Right cardiac atrium (tissue), 5 donors: ENCODE measurements around the gene RPLP2. TPM values are rescaled to one million over a fixed set of nuclear protein-coding genes. Genes with fewer than 3 reads are reported as not detected.

Source experiments
- ATAC-seq, 2 donors: fragments of 200-7000 bp; cut with Tn5 transposase; one replicate each; pipeline versions ENCODE4 v1.8.0 to v1.9.1; 2020; ENCODE audit warnings: moderate library complexity in 2 of 2, mild to moderate bottlenecking in 1 of 2
- DNase-seq, 3 donors: peaks; one replicate each; pipeline ENCODE4 v3.0.0-alpha.2; 2020
- H3K27ac ChIP-seq: one replicate; pipeline ENCODE4 v1.5.1; 2013; ENCODE audit warnings: mild to moderate bottlenecking, low read length, control low read depth, moderate library complexity
- H3K27me3 ChIP-seq: one replicate; pipeline ENCODE4 v1.6.1; 2013; ENCODE audit not compliant: control insufficient read depth, insufficient read depth
- H3K4me1 ChIP-seq: one replicate; pipeline ENCODE4 v1.6.1; 2013; ENCODE audit warnings: low read length; ENCODE audit not compliant: control insufficient read depth, insufficient read depth
- H3K4me3 ChIP-seq: one replicate; pipeline ENCODE4 v1.5.1; 2013; ENCODE audit warnings: low read length, control low read depth
- H3K9me3 ChIP-seq: one replicate; pipeline ENCODE4 v1.6.1; 2013; ENCODE audit warnings: low read length; ENCODE audit not compliant: control insufficient read depth
- WGBS: extraction: QIAGEN DNeasy Blood & Tissue Kit; methylation state at CpG from one replicate; pipeline ENCODE4 v1.1.7; 2013; 5-methylcytosine and 5-hydroxymethylcytosine counted together
- intact Hi-C, 4 donors: fragments of 100-400 bp; cut with DNase I; formaldehyde crosslinking; loops; one replicate each; pipeline versions ENCODE4 v1.11.0 to v1.14.0; 2022 to 2023
- polyA plus RNA-seq: library from polyadenylated mRNA; stranded (reverse); fragments of 200-250 nt; gene quantifications from one replicate; pipeline ENCODE4 v1.2.3, GENCODE V29; 2013
- total RNA-seq, 4 donors: library from RNA; stranded (reverse); fragmentation: NEBNext Ultra II Directional; extraction: Animal tissue kit (Norgen Biotek cat#: 25700); gene quantifications; one replicate each; pipeline ENCODE4 v1.2.1, GENCODE V29; 2021
- donor health status: healthy with polysubstance abuse.
- donor health status: DM: no; HTN: yes; CAD: no.
- donor health status: DM: no; HTN: no; CAD: no.
- donor health status: DM: no; HTN: yes; CAD: no; lungs with severe emphysema.
- donor health status: DM: yes; HTN: yes; CAD: no.

RPLP2 gene
- total and polyA plus RNA-seq, 5 donors: 859 to 1,291 (median 1,062) TPM

- intact Hi-C loops: no loop called here
- Histone ChIP-seq H3K4me3 (no peak overlapping the region), H3K27ac (peak overlapping the region; percentile 44), H3K27me3 (no peaks in the 10 kb centered on the region), H3K4me1 (peaks cover 7% of the 10 kb centered on the region), H3K9me3 (no peaks in the 10 kb centered on the region)
- 70% methylated on average over 22 of the region's 22 CpGs for WGBS
- ATAC-seq (no peak), DNase-seq (peak in 2 of 3 donors; percentile 76 to 77)
Observed at GRCh38 chr11:821512-822371, 12.0 kb downstream of the RPLP2 start.

GRCh38 chr11:823441-824291 lies 13.9 kb downstream of the RPLP2 start:
- WGBS: 88% methylated on average over 53 of the region's 53 CpGs

GRCh38 chr11:824292-824880 lies 14.6 kb downstream of the RPLP2 start:
- Histone ChIP-seq H3K4me3 (no peak overlapping the region), H3K27ac (no peak overlapping the region), H3K4me1 (peaks cover 7% of the 10 kb centered on the region), H3K27me3 (no peaks in the 10 kb centered on the region), H3K9me3 (no peaks in the 10 kb centered on the region)
- intact Hi-C loops: no loop called here
- DNase-seq (peak in 1 of 3 donors; percentile 66), ATAC-seq (no peak)
- 84% methylated on average over 59 of the region's 59 CpGs for WGBS

More at GRCh38 chr11:823441-824291, 13.9 kb downstream of the RPLP2 start:
- no peaks in the 10 kb centered on the region for H3K9me3 ChIP-seq
- no peaks in the 10 kb centered on the region for H3K27me3 ChIP-seq
- peaks cover 7% of the 10 kb centered on the region for H3K4me1 ChIP-seq
- H3K4me3 ChIP-seq: no peak overlapping the region
- DNase-seq (peak in 1 of 3 donors; percentile 62), ATAC-seq (no peak)
- H3K27ac ChIP-seq: no peak overlapping the region
- intact Hi-C loops: no loop called here

- WGBS: 87% methylated on average over 11 of the region's 11 CpGs
- Histone ChIP-seq H3K4me3 (no peak overlapping the region), H3K4me1 (peaks cover 10% of the 10 kb centered on the region), H3K27me3 (no peaks in the 10 kb centered on the region), H3K27ac (no peak overlapping the region), H3K9me3 (no peaks in the 10 kb centered on the region)
- DNase-seq: no peak
- intact Hi-C loops: no loop called here
- ATAC-seq: no peak
Observed at GRCh38 chr11:824942-825341, 15.2 kb downstream of the RPLP2 start.

GRCh38 chr11:825366-826226 lies 15.8 kb downstream of the RPLP2 start:
- WGBS: 78% methylated on average over 12 of the region's 12 CpGs

GRCh38 chr11:826227-826621 lies 16.5 kb downstream of the RPLP2 start:
- ATAC-seq (no peak), DNase-seq (no peak)
- Histone ChIP-seq H3K4me1 (peaks cover 3% of the 10 kb centered on the region), H3K27me3 (no peaks in the 10 kb centered on the region), H3K9me3 (no peaks in the 10 kb centered on the region), H3K4me3 (no peak overlapping the region), H3K27ac (no peak overlapping the region)
- intact Hi-C loops: no loop called here
- WGBS: 78% methylated on average over 9 of the region's 9 CpGs

More at GRCh38 chr11:825366-826226, 15.8 kb downstream of the RPLP2 start:
- Histone ChIP-seq H3K9me3 (no peaks in the 10 kb centered on the region), H3K4me1 (peaks cover 8% of the 10 kb centered on the region), H3K27ac (no peak overlapping the region), H3K4me3 (no peak overlapping the region), H3K27me3 (no peaks in the 10 kb centered on the region)
- DNase-seq: no peak
- intact Hi-C loops: no loop called here
- no peak for ATAC-seq

- Histone ChIP-seq H3K9me3 (no peaks in the 10 kb centered on the region), H3K4me3 (peak overlapping the region; percentile 33), H3K27ac (peak overlapping the region; percentile 38), H3K4me1 (peaks cover 3% of the 10 kb centered on the region), H3K27me3 (no peaks in the 10 kb centered on the region)
- ATAC-seq: no peak
- intact Hi-C loops: no loop called here
- peak in 1 of 3 donors; percentile 76 for DNase-seq
- 1% methylated on average over 22 of the region's 22 CpGs for WGBS
Observed at GRCh38 chr11:826836-827145, 17.0 kb downstream of the RPLP2 start.

GRCh38 chr11:827146-827896 lies 17.6 kb downstream of the RPLP2 start:
- no peaks in the 10 kb centered on the region for H3K27me3 ChIP-seq
- WGBS: 6% methylated on average over 66 of the region's 66 CpGs
- no peak for ATAC-seq

DNA sequence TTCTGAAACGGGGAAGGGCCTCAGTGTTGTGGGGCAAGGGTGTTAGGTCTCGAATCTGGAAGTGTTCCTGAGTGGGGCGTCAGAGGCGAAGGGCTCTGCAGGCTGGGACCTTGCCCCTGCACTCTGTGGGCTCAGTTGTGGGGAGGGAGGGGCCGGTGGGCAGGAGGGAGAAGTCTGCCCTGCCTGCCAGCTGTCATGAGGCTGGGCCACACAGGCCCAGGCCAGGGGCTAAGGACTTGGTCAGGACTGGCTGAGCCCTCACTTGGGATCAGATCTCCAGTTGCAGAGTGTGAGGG lies 18.1 kb downstream of the RPLP2 start, which contains the start of gene CRACR2B:
Gene CRACR2B, plus strand, starts transcription at position 23 of the 296 bp plus-strand sequence. CDS start 689 bp downstream, outside the sequence.
- intact Hi-C loops: no loop called here
- DNase-seq (peak in 1 of 3 donors; percentile 60), ATAC-seq (no peak)
- Histone ChIP-seq H3K27ac (peak within 1 kb of the TSS; percentile 38), H3K9me3 (no peaks in the 10 kb centered on the region), H3K4me3 (peak within 1 kb of the TSS; percentile 33), H3K27me3 (no peaks in the 10 kb centered on the region), H3K4me1 (peaks cover 7% of the 10 kb centered on the region)
- WGBS: 52% methylated on average over 5 of the region's 5 CpGs

More at GRCh38 chr11:827146-827896, 17.6 kb downstream of the RPLP2 start:
- intact Hi-C loops: no loop called here
- H3K4me1 ChIP-seq: peaks cover 5% of the 10 kb centered on the region
- peak overlapping the region; percentile 33 for H3K4me3 ChIP-seq
- peak overlapping the region; percentile 38 for H3K27ac ChIP-seq
- no peaks in the 10 kb centered on the region for H3K9me3 ChIP-seq
- peak in 2 of 3 donors; percentile 76 to 78 for DNase-seq
